Activated B cell treated with CpG ODN at 0.5 μM for 24 hours (primary cell): Measurements from ENCODE around the gene MED15. TPM values are rescaled to one million over a fixed set of nuclear protein-coding genes. Genes with fewer than 3 reads are reported as not detected.

Experiments
- ATAC-seq: fragments of 200-7000 bp; cut with Tn5 transposase; one replicate; pipeline ENCODE4 v1.10.0; 2021; ENCODE audit warnings: low read depth, mild to moderate bottlenecking, moderate library complexity
- CTCF ChIA-PET: fragments of 350-600 bp; sonication (Branson Sonifier 250); formaldehyde crosslinking; loops from one replicate; lab custom pipeline; 2021; ENCODE audit warnings: antibody characterized with exemption; lab: Charles Lee
- POLR2A ChIA-PET: fragments of 350-600 bp; sonication (Branson Sonifier 250); formaldehyde crosslinking; loops from one replicate; lab custom pipeline; 2021; ENCODE audit warnings: antibody characterized with exemption; lab: Charles Lee
- DNase-seq: peaks from one replicate; pipeline ENCODE4 v3.0.0; 2022
- H3K27ac Mint-ChIP-seq: one replicate; pipeline ENCODE4 v1.8.0; 2020; ENCODE audit warnings: mixed read lengths
- H3K27me3 Mint-ChIP-seq: one replicate; pipeline ENCODE4 v1.8.0; 2021; ENCODE audit warnings: mixed read lengths
- H3K36me3 Mint-ChIP-seq: one replicate; pipeline ENCODE4 v1.8.0; 2021; ENCODE audit warnings: low read depth, mixed read lengths
- H3K4me1 Mint-ChIP-seq: one replicate; pipeline ENCODE4 v1.8.0; 2021; ENCODE audit warnings: mixed read lengths
- H3K4me3 Mint-ChIP-seq: one replicate; pipeline ENCODE4 v1.8.0; 2020; ENCODE audit warnings: mild to moderate bottlenecking, mixed read lengths
- H3K9me3 Mint-ChIP-seq: one replicate; pipeline ENCODE4 v1.8.0; 2020; ENCODE audit warnings: mixed read lengths
- intact Hi-C: fragments of 100-400 bp; cut with micrococcal nuclease; formaldehyde crosslinking; loops from one replicate; pipeline ENCODE4 v1.15.1; 2024
- total RNA-seq: library from RNA; stranded (reverse); gene quantifications from 2 replicates; pipeline ENCODE4 v1.2.3, GENCODE V29; 2022
- TF ChIP-seq, protein P1 (sequence below): fragments of 200-600 bp; IDR thresholded peaks from one replicate; pipeline ENCODE4 v1.8.0; 2022; ENCODE audit warnings: antibody characterized with exemption, mild to moderate bottlenecking

The MED15 gene
- total RNA-seq, 1 donor from 2014 or later, result 127 TPM

DNA sequence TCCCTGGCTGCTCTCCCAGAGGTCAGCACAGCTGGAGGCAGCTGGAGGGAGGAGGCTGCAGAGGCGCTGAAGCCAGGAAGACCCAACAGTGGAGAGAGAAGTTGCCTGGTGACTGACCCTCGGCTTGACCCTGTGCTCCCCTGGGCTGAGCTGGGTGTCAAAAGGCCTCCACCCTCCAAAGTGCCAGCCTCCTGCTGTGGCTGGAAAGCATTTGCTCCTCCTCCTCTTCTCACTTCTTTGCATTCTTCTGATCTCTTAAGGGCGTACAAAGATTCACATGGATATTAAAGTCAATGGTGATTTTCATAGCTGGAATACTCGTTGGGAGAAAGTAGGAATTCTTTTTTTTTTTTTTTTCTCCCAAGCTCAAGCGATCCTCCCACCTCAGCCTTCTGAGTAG lies 91.7 kb downstream of the MED15 start:
- H3K27ac Mint-ChIP-seq, result no peak overlapping the region
- no peaks in the 10 kb centered on the region for H3K36me3 Mint-ChIP-seq
- H3K4me1 Mint-ChIP-seq, result no peaks in the 10 kb centered on the region
- ChIA-PET POLR2A (no interaction called here), CTCF (no interaction called here)
- ATAC-seq (no peak), DNase-seq (no peak)
- no peaks in the 10 kb centered on the region for H3K27me3 Mint-ChIP-seq
- H3K9me3 Mint-ChIP-seq, result no peaks in the 10 kb centered on the region
- TF ChIP-seq, protein P1, sequence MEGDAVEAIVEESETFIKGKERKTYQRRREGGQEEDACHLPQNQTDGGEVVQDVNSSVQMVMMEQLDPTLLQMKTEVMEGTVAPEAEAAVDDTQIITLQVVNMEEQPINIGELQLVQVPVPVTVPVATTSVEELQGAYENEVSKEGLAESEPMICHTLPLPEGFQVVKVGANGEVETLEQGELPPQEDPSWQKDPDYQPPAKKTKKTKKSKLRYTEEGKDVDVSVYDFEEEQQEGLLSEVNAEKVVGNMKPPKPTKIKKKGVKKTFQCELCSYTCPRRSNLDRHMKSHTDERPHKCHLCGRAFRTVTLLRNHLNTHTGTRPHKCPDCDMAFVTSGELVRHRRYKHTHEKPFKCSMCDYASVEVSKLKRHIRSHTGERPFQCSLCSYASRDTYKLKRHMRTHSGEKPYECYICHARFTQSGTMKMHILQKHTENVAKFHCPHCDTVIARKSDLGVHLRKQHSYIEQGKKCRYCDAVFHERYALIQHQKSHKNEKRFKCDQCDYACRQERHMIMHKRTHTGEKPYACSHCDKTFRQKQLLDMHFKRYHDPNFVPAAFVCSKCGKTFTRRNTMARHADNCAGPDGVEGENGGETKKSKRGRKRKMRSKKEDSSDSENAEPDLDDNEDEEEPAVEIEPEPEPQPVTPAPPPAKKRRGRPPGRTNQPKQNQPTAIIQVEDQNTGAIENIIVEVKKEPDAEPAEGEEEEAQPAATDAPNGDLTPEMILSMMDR, result no peak
- intact Hi-C loops, result no loop called here
- no peak overlapping the region for H3K4me3 Mint-ChIP-seq

DNA sequence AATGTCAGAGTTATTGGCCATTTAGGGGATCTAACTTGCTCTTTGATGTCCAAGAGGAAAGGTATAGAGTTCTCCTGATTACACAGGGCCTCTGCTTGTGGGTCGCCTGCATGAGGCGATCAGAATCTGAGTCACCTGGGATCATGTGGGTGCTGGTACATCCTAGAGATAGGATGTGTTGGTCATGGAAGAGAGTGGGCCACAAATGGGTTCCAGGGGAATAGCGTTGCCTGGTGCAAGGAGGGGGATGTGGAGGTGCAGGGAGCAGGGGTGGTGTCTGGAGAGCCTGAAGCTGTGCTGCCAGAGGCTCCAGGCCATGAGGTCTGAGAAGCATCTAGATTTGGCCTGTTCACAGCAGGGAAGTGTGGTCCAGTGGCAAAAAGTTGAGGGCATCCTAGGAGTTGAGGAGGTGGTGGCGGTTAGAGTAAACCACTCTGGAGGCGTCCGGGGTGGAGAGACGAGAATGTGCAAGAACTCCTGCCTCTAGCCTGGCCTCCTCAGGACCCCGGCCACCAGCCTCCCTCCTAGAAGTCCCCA lies 92.8 kb downstream of the MED15 start:
- ATAC-seq, result no peak
- TF ChIP-seq, protein P1, result no peak
- no peak overlapping the region for H3K4me3 Mint-ChIP-seq
- no peak for DNase-seq
- H3K4me1 Mint-ChIP-seq, result no peaks in the 10 kb centered on the region
- CTCF ChIA-PET, result no interaction called here
- H3K36me3 Mint-ChIP-seq, result no peaks in the 10 kb centered on the region
- intact Hi-C loops, result no loop called here
- H3K9me3 Mint-ChIP-seq, result no peaks in the 10 kb centered on the region
- H3K27me3 Mint-ChIP-seq, result no peaks in the 10 kb centered on the region
- no peak overlapping the region for H3K27ac Mint-ChIP-seq
- POLR2A ChIA-PET, result no interaction called here

DNA sequence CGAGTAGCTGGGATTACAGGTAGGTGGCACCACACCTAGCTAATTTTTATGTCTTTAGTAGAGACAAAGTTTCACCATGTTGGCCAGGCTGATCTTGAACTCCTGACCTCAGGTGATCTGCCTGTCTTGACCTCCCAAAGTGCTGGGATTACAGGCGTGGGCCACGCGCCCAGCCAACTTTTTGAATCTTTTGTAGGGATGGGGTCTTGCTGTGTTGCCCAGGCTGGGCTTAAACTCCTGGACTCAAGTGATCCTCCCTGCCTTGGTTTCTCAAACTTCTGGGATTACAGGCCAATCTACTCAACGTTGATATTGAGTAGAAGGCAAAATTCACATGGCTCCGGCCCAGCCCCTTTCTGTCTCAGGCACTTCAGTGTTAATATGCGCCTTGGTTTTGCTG lies 93.9 kb downstream of the MED15 start:
- intact Hi-C loops, result no loop called here
- CTCF ChIA-PET, result no interaction called here

DNA sequence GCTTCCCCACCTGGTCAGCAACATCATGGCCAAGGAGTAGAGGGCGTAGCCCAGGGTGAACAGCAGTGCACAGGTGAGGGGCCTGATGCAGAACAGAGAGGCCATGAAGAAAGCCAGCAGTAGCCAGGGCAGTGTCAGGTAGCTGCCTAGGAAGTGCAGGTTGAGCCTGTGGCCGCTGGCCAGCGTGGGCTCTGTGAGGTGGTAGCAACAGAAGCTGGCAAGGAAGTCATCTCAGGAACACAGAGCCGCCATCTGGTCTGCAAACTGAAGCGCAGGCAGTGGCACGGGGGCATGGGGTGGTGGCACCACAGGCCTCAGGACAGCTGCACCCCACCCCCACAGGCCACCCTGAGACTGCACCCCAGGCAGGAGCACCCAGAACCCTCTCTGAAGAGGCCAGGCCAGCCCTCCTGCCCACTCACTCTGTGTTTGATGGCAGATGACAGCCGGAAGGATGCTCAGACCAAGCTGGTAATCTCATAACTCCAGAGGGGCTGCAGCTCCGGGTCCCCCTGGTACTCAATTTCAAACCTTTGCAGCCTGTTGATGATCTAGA lies 95.3 kb downstream of the MED15 start:
- TF ChIP-seq, protein P1, result no peak
- CTCF ChIA-PET, result interaction anchor here (1.2 kb wide), 2 partner anchors 149 to 182 kb away, joined by 3 read pairs; no protein-coding TSS in a partner anchor
- peaks cover 4% of the 10 kb centered on the region for H3K4me1 Mint-ChIP-seq
- no peaks in the 10 kb centered on the region for H3K27me3 Mint-ChIP-seq
- no peak overlapping the region for H3K27ac Mint-ChIP-seq
- POLR2A ChIA-PET, result interaction anchor here (0.5 to 0.7 kb wide), 2 partner anchors 20 to 258 kb away, joined by 3 to 5 read pairs; no protein-coding TSS in a partner anchor
- H3K4me3 Mint-ChIP-seq, result no peak overlapping the region
- DNase-seq, result no peak
- H3K36me3 Mint-ChIP-seq, result no peaks in the 10 kb centered on the region
- H3K9me3 Mint-ChIP-seq, result no peaks in the 10 kb centered on the region
- no peak for ATAC-seq
- intact Hi-C loops, result no loop called here

More for the DNA sequence above, 93.9 kb downstream of the MED15 start:
- Mint-ChIP-seq H3K36me3 (no peaks in the 10 kb centered on the region), H3K4me3 (no peak overlapping the region), H3K9me3 (no peaks in the 10 kb centered on the region), H3K27me3 (no peaks in the 10 kb centered on the region), H3K4me1 (peaks cover under 1% of the 10 kb centered on the region), H3K27ac (no peak overlapping the region)
- DNase-seq (no peak), ATAC-seq (no peak)
- POLR2A ChIA-PET, result no interaction called here
- TF ChIP-seq, protein P1, result no peak

DNA sequence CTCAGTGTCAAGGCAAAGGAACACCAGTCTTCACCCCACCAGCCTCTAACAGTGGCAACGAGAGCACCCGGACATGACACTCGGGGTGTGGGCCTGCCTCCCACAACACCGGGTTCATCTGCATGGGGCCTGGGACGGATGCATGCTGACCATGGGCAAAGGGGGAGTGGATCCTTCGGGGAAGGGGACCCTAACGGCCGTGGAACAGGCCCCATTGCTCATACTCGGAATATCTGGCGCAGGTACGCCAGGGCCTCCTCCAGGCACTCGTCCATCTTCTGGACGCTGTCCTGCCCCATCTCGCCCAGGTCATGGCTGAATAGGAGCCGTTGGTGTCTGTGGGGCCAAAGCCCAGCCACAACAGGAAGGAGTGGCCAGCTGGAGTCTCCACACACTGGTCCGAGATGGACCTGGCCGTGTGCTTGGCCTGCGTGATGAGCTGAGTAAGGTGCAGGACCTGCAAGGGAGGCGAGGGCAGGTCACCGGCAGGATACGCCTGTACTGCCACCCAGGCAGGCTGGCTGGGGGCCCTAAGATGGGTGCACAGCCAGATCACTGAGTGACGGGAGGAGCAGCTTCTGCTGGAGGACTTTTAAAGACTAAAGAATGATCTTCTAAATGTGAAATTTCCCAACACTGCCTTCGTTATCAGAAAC lies 96.8 kb downstream of the MED15 start:
- Mint-ChIP-seq H3K9me3 (no peaks in the 10 kb centered on the region), H3K4me3 (no peak overlapping the region), H3K27me3 (no peaks in the 10 kb centered on the region), H3K36me3 (no peaks in the 10 kb centered on the region), H3K27ac (no peak overlapping the region), H3K4me1 (peaks cover 4% of the 10 kb centered on the region)
- TF ChIP-seq, protein P1, result no peak
- intact Hi-C loops, result no loop called here
- DNase-seq (no peak), ATAC-seq (no peak)
- ChIA-PET POLR2A (no interaction called here), CTCF (interaction anchor here (1.2 to 4.0 kb wide), 2 partner anchors 138 to 180 kb away, joined by 3 to 20 read pairs; no protein-coding TSS in a partner anchor)
